HG03442 (cell line): ENCODE data around the gene SYVN1.
"Not testable (repeated sequence)": the region's sequence is repeated elsewhere in the genome, so short reads cannot be mapped to it uniquely, and the experiment has no call there.

Source experiments
- ATAC-seq: cut with Tn5 transposase; IDR thresholded peaks from one replicate; pipeline ENCODE4 v1.9.1; 2021; ENCODE audit warnings: mild to moderate bottlenecking, moderate library complexity; ENCODE audit not compliant: unreplicated experiment

The SYVN1 gene

GRCh38 chr11:65128182-65129145 is 5.9 kb downstream of the SYVN1 start:
- ATAC-seq: no peak

GRCh38 chr11:65127473-65128181 is 6.7 kb downstream of the SYVN1 start:
- ATAC-seq: no peak

- ATAC-seq: no peak
These were observed 7.6 kb downstream of the SYVN1 start for GRCh38 chr11:65126624-65127274.

- ATAC-seq: no peak
These were observed 8.9 kb downstream of the SYVN1 start for GRCh38 chr11:65125197-65126056.

GRCh38 chr11:65124480-65125196 is 9.7 kb downstream of the SYVN1 start:
- ATAC-seq: no peak

GRCh38 chr11:65121865-65122696 is 12.2 kb downstream of the SYVN1 start, which contains the start of the genes FAU and MRPL49:
Gene FAU (minus strand): TSS chr11:65122134. CDS start chr11:65121813, 321 bp downstream.
Gene MRPL49 (plus strand): TSS chr11:65122321. CDS start chr11:65122347, 26 bp downstream.
- ATAC-seq: peak; percentile 70

- ATAC-seq: no peak
These were observed 12.9 kb downstream of the SYVN1 start for GRCh38 chr11:65121447-65121864.

GRCh38 chr11:65120831-65121230 is 13.5 kb downstream of the SYVN1 start:
- no peak for ATAC-seq

GRCh38 chr11:65119670-65119995 is 14.7 kb downstream of the SYVN1 start:
- no peak for ATAC-seq

- ATAC-seq: not testable (repeated sequence)
These were observed 15.2 kb downstream of the SYVN1 start for GRCh38 chr11:65118891-65119669.

GRCh38 chr11:65118097-65118837 is 16.1 kb downstream of the SYVN1 start:
- ATAC-seq: no peak

GRCh38 chr11:65117206-65118096 is 16.9 kb downstream of the SYVN1 start, which contains the start of gene ZNHIT2:
Gene ZNHIT2 (minus strand): TSS chr11:65117701. CDS start chr11:65117653, 48 bp downstream.
- peak; percentile 53 for ATAC-seq

- ATAC-seq: no peak
These were observed 17.7 kb downstream of the SYVN1 start for GRCh38 chr11:65116370-65117205.

- ATAC-seq: no peak
These were observed 18.8 kb downstream of the SYVN1 start for GRCh38 chr11:65115361-65116082.
